DND-41 (cell line): ENCODE measurements around the gene RAB30.

Source experiments
- ATAC-seq: fragments of 200-7000 bp; cut with Tn5 transposase; 3 replicates; pipeline ENCODE4 v1.9.1; 2021; ENCODE audit warnings: low read depth; ENCODE audit not compliant: insufficient read depth
- DNase-seq: peaks from one replicate; pipeline ENCODE4 v3.0.0-alpha.2; 2020
- H2AFZ ChIP-seq: 2 replicates; pipeline ENCODE4 v1.6.0; 2012; ENCODE audit warnings: low read depth, low read length
- H3K27ac ChIP-seq: 2 replicates; pipeline ENCODE4 v1.5.1; 2012; ENCODE audit warnings: low read length, inconsistent platforms
- H3K27me3 ChIP-seq: fragments of 200-600 bp; sonication (generic); 2 replicates; pipeline ENCODE4 v1.6.0; 2012; ENCODE audit warnings: low read length, mild to moderate bottlenecking, inconsistent platforms; ENCODE audit not compliant: insufficient read depth, poor library complexity
- H3K36me3 ChIP-seq: 2 replicates; pipeline ENCODE4 v1.5.1; 2012; ENCODE audit warnings: low read length, inconsistent platforms; ENCODE audit not compliant: insufficient read depth
- H3K4me1 ChIP-seq: 2 replicates; pipeline ENCODE4 v1.5.1; 2012; ENCODE audit warnings: mild to moderate bottlenecking, low read length; ENCODE audit not compliant: insufficient read depth
- H3K4me2 ChIP-seq: 2 replicates; pipeline ENCODE4 v1.6.0; 2012; ENCODE audit warnings: mild to moderate bottlenecking, moderate library complexity, low read length, inconsistent platforms; ENCODE audit not compliant: insufficient read depth
- H3K4me3 ChIP-seq, 2 experiments: fragments of 200-600 bp in 1 of 2; shearing (Covaris generic) in 1 of 2; 2 replicates each; pipeline ENCODE4 v1.5.1; 2012 to 2016; ENCODE audit warnings: inconsistent platforms in 2 of 2, low read length in 2 of 2, mild to moderate bottlenecking in 2 of 2, low read depth in 1 of 2, moderate library complexity in 1 of 2
- H3K79me2 ChIP-seq: 2 replicates; pipeline ENCODE4 v1.6.0; 2012; ENCODE audit warnings: low read length, inconsistent platforms; ENCODE audit not compliant: insufficient read depth
- H3K9ac ChIP-seq: 2 replicates; pipeline ENCODE4 v1.6.0; 2012; ENCODE audit warnings: low read depth, mild to moderate bottlenecking, inconsistent platforms, low read length, moderate library complexity
- H3K9me3 ChIP-seq: 2 replicates; pipeline ENCODE4 v1.5.1; 2012; ENCODE audit warnings: low read length, moderate library complexity, mild to moderate bottlenecking, inconsistent platforms; ENCODE audit not compliant: insufficient read depth, severe bottlenecking
- H4K20me1 ChIP-seq: 2 replicates; pipeline ENCODE4 v1.6.0; 2012; ENCODE audit warnings: low read length; ENCODE audit not compliant: insufficient read depth
- CTCF ChIP-seq: IDR thresholded peaks from 2 replicates; pipeline ENCODE4 v1.5.1; 2012; ENCODE audit warnings: borderline replicate concordance, low read length, moderate library complexity, mild to moderate bottlenecking; ENCODE audit not compliant: poor library complexity, severe bottlenecking; ENCODE audit errors: extremely low read depth
- EZH2 ChIP-seq: IDR thresholded peaks from 3 replicates; pipeline ENCODE4 v1.6.1; 2012; ENCODE audit warnings: borderline replicate concordance, low read depth, mild to moderate bottlenecking, moderate library complexity, low read length, inconsistent platforms; ENCODE audit not compliant: severe bottlenecking

The RAB30 gene

GRCh38 chr11:83070731-83071566, 748 bp downstream of the RAB30 start:
- peaks cover 33% of the 10 kb centered on the region for H3K36me3 ChIP-seq
- H2AFZ ChIP-seq: peak overlapping the region; percentile 86
- no peaks in the 10 kb centered on the region for H4K20me1 ChIP-seq
- peak overlapping the region; percentile 87 for H3K4me2 ChIP-seq
- no peak for DNase-seq
- peak overlapping the region; percentile 55; the same call in 1 of the 2 replicates for H3K27ac ChIP-seq
- H3K9ac ChIP-seq: peak overlapping the region; percentile 93
- peaks cover 29% of the 10 kb centered on the region for H3K79me2 ChIP-seq
- H3K9me3 ChIP-seq: no peaks in the 10 kb centered on the region
- peaks cover 34% of the 10 kb centered on the region for H3K4me1 ChIP-seq
- H3K4me3 ChIP-seq: peak overlapping the region; percentile 80 to 96
- peaks cover 12% of the 10 kb centered on the region for H3K27me3 ChIP-seq
- peak; percentile 5; the same call in 2 of the 3 replicates for ATAC-seq
- TF ChIP-seq CTCF: no peak
- TF ChIP-seq EZH2: no peak

- Histone ChIP-seq H3K79me2 (peaks cover 29% of the 10 kb centered on the region), H2AFZ (no peak overlapping the region)
- ATAC-seq: no peak
These were observed 1.5 kb downstream of the RAB30 start for GRCh38 chr11:83070044-83070701.

GRCh38 chr11:83069441-83070043, 2.2 kb downstream of the RAB30 start:
- Histone ChIP-seq H2AFZ (no peak overlapping the region), H3K4me1 (peaks cover 34% of the 10 kb centered on the region), H3K9me3 (no peaks in the 10 kb centered on the region), H3K4me3 (no peak overlapping the region), H3K4me2 (0 out of 2 replicates have a peak overlapping the region, but pooled peaks have one; percentile 87), H3K9ac (no peak overlapping the region), H4K20me1 (no peaks in the 10 kb centered on the region), H3K36me3 (peaks cover 24% of the 10 kb centered on the region), H3K27ac (no peak overlapping the region), H3K79me2 (peaks cover 28% of the 10 kb centered on the region), H3K27me3 (peaks cover 12% of the 10 kb centered on the region)
- DNase-seq (no peak), ATAC-seq (no peak)
- TF ChIP-seq CTCF (no peak), EZH2 (no peak)

More at GRCh38 chr11:83070044-83070701, 1.5 kb downstream of the RAB30 start:
- H3K9me3 ChIP-seq: no peaks in the 10 kb centered on the region
- H3K27me3 ChIP-seq: peaks cover 12% of the 10 kb centered on the region
- TF ChIP-seq CTCF (no peak), EZH2 (no peak)
- no peaks in the 10 kb centered on the region for H4K20me1 ChIP-seq
- H3K9ac ChIP-seq: peak overlapping the region; percentile 93; the same call in 1 of the 2 replicates
- DNase-seq: no peak
- peaks cover 34% of the 10 kb centered on the region for H3K4me1 ChIP-seq
- peak overlapping the region in 1 of 2 experiments; percentile 80; a peak in 2 of 4 replicates for H3K4me3 ChIP-seq
- H3K4me2 ChIP-seq: peak overlapping the region; percentile 87
- H3K27ac ChIP-seq: no peak overlapping the region
- H3K36me3 ChIP-seq: peaks cover 30% of the 10 kb centered on the region
